SK-N-SH (cell line): ENCODE measurements around the gene HOXD11.

Experiments used
- CHD2 ChIP-seq: fragments of 150-350 bp; IDR thresholded peaks from 2 replicates; pipeline ENCODE4 v1.6.1; 2018; ENCODE audit warnings: low read length; ENCODE audit not compliant: partially characterized antibody
- CTCF ChIP-seq: fragments of 200-600 bp; sonication (generic); IDR thresholded peaks from 2 replicates; pipeline ENCODE4 v1.6.1; 2017; ENCODE audit warnings: antibody characterized with exemption, mild to moderate bottlenecking, moderate library complexity
- EP300 ChIP-seq, 2 experiments: IDR thresholded peaks; 2 replicates each; pipeline versions ENCODE4 v1.4.0 to v1.6.1; 2012; ENCODE audit warnings: borderline replicate concordance in 1 of 2, low read depth in 1 of 2, low read length in 1 of 2
- EZH2phosphoT487 ChIP-seq: fragments of 200-600 bp; sonication (generic); IDR thresholded peaks from 2 replicates; pipeline ENCODE4 v1.6.1; 2017; ENCODE audit warnings: low read depth, mixed run types, mild to moderate bottlenecking, antibody characterized with exemption, moderate library complexity, borderline replicate concordance
- GATA2 ChIP-seq: sonication (generic); formaldehyde crosslinking; IDR thresholded peaks from 2 replicates; pipeline ENCODE4 v1.5.0; 2020; ENCODE audit warnings: mild to moderate bottlenecking, missing genetic modification reagents
- PBX3 ChIP-seq: IDR thresholded peaks from 2 replicates; pipeline ENCODE4; 2012
- POLR2AphosphoS5 ChIP-seq: IDR thresholded peaks from 2 replicates; pipeline ENCODE4 v1.6.1; 2012; ENCODE audit warnings: low read depth, low read length
- RAD21 ChIP-seq: IDR thresholded peaks from 2 replicates; pipeline ENCODE4 v1.6.1; 2012; ENCODE audit warnings: mild to moderate bottlenecking, low read length
- RCOR1 ChIP-seq: fragments of 150-350 bp; IDR thresholded peaks from 2 replicates; pipeline ENCODE4 v1.6.1; 2017; ENCODE audit warnings: antibody characterized with exemption, low read length
- REST ChIP-seq: IDR thresholded peaks from 2 replicates; pipeline ENCODE4 v1.6.1; 2012; ENCODE audit warnings: mild to moderate bottlenecking, low read depth, low read length, moderate library complexity
- RFX5 ChIP-seq: IDR thresholded peaks from 2 replicates; pipeline ENCODE4 v1.6.1; 2012; ENCODE audit warnings: mild to moderate bottlenecking, improper control_type of control experiment, low read length
- TCF12 ChIP-seq: IDR thresholded peaks from 2 replicates; pipeline ENCODE4 v1.4.0; 2012
- TEAD4 ChIP-seq: IDR thresholded peaks from 2 replicates; pipeline ENCODE4 v1.4.0; 2012; ENCODE audit warnings: mild to moderate bottlenecking, borderline replicate concordance; ENCODE audit not compliant: insufficient read depth

GRCh38 chr2:176156807-176157498, 49.9 kb downstream of the HOXD11 start, which contains the start of gene HOXD3:
- TF ChIP-seq POLR2AphosphoS5 = no peak
- no peak for TF ChIP-seq GATA2 (CRISPR knock-in tag)
- TF ChIP-seq CTCF = no peak
- no peak for TF ChIP-seq RFX5
- no peak for TF ChIP-seq RAD21
- TF ChIP-seq TEAD4 = no peak
- TF ChIP-seq REST = no peak
- TF ChIP-seq PBX3 = no peak
- TF ChIP-seq TCF12 = no peak
- no peak for TF ChIP-seq CHD2
- TF ChIP-seq EP300 (IDR thresholded peaks at IDR 0.05; ENCODE audit: borderline replicate concordance in 1 of 2, low read depth in 1 of 2, low read length in 1 of 2) = no peak
- no peak for TF ChIP-seq EZH2phosphoT487
- no peak for TF ChIP-seq RCOR1
